Measurements from ENCODE around the gene SLC25A15.

- TF ChIP-seq GATA2 (IDR thresholded peaks at IDR 0.05; ENCODE audit: low read depth, low read length) = no peak
- TF ChIP-seq GATA3 (IDR thresholded peaks at IDR 0.05; ENCODE audit: low read depth, low read length) = no peak
Measured at GRCh38 chr13:40784540-40784939, 4.9 kb upstream of the SLC25A15 start.
